SW 1271 (cell line): ENCODE data around the gene WDR5.
"Not testable (repeated sequence)": the region's sequence is repeated elsewhere in the genome, so short reads cannot be mapped to it uniquely, and the experiment has no call there.

Experiments used
- DNase-seq, 2 experiments: peaks; one replicate each; lab custom pipeline; 2025; lab: John Stamatoyannopoulos, UW

WDR5 gene

DNA sequence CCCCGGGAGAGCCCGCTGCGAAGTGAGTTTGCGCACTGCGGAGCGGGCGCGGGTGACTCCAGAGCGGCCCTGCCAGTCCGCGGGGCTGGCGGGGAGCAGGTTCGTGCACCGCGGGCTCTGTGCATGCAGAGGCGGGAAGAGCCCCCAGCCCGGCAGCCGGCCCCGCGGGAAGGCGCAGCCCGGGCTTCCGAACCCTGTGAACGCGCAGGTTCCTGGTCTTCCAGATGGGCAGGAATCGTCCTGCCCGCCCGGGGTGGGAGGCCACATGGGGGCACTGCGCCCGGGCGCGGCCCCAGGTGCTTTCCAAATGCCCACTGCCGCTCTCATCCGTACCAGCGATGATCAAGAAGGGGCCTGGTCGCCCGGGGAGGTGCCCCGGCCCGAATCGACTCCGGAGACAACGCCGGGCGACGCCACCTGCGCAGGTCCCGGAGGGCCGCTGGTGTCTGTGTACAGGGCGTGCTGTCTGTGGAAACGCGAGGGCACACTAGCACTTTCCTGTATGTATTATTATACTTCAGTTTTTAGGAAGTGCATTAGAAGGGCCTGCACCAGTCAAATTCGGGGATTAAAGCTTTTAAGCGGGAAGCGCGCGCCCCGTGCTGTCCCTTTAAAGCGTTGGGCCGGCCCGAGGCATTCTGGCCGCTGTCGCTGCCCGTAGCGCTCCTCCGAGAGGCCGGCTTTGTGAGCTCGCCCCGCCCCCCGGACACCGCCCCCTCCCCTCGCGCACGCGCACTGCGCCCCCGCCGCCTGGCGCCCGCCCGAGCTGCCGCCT, at the start of gene WDR5:
Gene WDR5, plus strand, starts transcription at position 740 of the 775 bp plus-strand sequence. CDS start 3,796 bp downstream, outside the sequence.
- DNase-seq, result peak; percentile 76 to 87

DNA sequence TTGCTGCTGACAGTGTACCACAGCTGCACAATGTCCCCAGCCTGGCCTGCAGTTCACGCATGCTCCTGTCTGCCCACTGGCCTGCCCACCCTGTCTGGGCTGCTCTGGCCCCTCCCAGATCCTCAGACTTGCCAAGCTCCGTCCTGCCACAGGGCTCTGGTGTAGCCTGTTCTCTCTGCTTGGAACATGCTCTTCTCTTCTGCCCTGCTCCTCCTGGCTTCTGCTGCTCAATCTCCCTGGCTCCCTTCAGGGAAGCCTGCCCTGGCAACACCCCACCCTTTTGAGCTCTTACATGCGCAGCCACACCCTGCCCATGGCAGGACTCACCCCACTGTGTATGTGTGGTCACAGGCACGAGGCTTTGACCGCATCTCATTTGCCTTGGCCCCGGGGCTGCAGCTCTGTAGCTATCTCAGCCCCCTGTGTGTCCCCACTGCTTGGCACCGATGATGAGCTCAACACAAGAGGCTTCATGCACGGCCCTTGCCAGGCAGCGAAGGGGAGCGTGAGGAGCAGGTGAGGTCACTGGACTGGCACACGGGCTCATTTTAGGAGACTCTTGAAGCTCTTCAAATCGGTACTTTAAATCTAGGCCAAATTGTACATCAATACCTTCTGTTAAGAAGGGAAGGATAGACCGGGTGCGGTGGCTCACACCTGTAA, 47.7 kb upstream of the WDR5 start:
- no peak for DNase-seq

DNA sequence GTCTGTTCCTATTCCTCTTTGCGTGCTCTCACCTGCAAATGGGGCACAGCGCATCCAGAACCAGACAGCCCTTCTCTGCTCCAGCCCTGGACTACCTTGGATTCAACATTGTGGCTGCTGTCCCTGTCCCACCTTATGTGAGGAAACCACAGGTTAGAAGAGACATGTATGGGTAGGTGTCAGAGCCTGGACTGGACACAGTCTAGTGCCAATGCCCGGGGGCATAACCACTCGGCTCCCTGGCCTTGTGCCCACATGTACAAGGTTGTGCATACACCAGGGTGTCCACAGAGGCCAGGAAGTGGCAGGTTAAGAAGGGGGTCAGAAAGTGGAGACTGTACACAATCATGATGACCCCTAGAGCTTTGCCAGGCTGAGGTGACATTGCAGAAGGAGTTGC, 45.9 kb upstream of the WDR5 start:
- DNase-seq, result no peak

DNA sequence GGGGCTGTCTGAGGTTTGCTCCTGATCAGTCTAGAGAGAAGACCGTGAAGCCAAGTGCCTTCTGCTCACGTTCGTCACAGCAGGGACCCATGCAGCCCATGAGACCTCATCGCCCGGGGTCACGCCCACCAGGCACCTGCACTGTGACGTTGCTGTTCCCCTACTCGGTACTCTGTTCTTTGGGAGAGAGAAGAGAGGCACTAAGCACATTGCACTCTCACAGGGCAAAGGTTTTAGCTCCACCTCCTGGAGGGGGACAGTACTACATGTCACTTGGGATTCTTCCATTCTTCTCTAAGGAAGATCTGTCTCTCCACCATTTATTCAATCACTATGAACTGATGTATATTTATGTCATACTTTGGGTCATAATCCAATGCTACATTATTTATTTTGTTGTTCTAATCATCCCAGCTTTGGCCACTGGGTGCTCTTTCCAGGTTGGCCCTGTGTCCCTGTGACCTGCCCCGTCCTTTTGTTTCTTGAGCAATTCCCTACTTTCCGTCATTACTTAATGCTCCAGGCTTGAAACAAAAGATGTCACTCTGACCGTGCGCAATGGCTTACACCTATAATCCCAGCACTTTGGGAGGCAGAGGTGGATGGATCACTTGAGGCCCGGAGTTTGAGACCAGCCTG, 36.6 kb upstream of the WDR5 start:
- DNase-seq, result peak in 1 of 2 experiments; percentile 52

DNA sequence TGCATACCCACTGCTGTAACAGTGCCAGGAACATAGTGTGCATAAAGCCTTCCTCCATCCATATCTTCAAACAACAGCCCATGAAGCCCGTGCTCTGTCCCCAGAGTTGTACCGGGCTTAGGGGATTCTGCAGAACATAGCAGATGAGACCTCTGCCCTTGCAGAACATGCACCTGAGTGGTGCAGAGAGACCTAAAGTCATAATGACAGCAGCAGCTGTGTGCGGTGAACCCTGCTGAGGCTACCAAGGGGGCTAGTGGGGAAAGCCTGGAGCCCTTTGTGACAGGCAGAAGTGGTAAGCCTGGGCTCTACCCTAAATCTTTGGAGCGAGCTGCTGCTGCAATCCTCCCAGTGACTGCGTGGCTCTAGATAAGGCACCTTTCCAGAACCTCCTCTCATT, 35.8 kb upstream of the WDR5 start:
- no peak for DNase-seq

DNA sequence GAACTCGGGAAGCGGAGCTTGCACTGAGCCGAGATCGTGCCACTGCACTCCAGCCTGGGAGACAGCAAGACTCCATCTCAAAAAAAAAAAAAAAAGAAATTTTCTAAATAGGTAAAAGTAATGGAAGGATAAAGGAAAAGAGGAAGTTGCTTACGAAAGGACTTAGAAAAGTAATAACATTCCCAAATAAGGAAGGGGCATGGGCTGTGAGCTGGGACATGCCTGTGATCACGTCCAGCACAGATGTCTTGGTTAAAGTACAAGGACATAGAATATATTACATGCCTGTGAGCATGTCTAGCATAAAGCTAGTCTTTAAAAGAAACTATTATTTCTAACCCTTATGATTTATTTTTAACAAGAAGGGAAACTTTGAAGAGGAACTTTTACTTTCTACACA, 34.7 kb upstream of the WDR5 start:
- DNase-seq, result not testable (repeated sequence)

DNA sequence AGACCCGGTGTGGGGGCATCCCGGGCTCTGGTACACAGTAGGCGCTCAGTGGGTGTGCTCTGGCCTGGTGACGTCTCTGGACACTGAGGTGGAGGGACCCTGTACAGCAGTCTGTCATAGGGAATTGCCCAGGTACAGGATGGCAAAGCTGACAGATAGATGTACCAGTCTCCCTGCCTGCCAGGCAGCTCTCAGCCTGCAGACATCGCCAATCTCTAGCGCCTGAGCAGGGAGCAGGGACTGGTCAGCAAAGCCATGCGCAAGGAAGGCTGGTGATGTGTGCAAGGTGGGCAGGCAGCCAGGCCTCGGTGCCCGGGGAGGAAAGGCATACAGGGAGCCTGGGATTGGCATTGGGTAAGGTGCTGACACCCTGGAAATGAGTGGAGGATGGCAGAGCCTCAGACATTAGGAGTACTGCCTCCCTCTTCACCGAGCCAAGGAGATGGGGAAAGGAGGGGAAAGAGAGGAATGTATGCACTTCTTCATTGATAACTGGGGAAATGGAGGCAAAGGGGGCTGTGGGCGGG, 34.2 kb upstream of the WDR5 start:
- no peak for DNase-seq

DNA sequence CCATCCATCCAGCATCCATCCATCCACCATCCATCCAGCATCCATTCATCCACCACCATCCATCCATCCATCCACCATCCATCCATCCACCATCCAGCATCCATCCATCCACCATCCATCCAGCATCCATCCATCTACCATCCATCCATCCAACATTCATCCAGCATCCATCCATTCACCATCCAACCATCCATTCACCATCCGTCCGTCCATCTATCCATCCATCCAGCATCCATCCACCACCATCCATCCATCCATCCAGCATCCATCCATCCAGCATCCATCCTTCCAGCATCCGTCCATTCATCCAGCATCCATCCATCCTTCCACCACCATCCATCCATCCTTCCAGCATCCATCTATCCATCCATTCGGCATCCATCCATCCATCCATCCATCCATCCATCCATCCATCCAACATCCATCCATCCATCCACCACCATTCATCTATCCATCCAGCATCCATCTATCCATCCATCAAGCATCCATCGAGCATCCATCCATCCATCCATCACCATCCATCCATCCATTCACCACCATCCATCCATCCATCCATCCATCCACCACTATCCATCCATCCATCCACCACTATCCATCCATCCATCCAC, 32.4 kb upstream of the WDR5 start:
- no peak for DNase-seq

DNA sequence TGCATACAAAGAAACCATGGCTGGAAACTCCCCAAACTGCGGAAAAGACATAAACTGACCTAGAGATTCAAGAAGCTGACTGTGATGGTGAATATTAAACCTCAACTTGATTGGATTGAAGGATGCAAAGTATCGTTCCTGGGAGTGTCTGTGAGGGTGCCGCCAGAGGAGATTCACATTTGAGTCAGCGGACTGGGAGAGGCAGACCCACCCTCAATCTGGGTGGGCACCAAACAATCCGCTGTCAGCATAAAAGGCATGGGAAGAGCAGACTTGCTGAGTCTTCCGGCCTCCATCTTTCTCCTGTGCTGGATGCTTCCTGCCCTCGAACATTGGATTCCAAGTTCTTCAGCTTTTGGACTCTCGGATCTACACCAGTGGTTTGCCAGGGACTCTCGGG, 24.8 kb upstream of the WDR5 start:
- DNase-seq, result no peak

DNA sequence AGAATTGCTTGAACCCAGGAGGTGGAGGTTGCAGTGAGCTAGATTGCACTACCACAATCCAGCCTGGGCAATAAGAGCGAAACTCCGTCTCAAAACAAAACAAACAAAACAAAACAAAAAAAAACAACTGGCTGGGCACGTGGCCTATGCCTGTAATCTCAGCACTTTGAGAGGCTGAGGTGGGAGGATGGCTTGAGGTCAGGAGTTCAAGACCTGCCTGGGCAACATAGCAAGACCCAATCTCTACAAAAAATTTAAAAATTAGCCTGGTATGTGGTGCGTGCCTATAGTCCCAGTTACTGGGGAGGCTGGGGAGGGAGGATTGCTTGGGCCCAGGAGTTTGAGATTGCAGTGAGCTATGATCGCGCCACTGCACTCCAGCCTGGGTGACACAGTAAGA, 23.3 kb upstream of the WDR5 start:
- no peak for DNase-seq

DNA sequence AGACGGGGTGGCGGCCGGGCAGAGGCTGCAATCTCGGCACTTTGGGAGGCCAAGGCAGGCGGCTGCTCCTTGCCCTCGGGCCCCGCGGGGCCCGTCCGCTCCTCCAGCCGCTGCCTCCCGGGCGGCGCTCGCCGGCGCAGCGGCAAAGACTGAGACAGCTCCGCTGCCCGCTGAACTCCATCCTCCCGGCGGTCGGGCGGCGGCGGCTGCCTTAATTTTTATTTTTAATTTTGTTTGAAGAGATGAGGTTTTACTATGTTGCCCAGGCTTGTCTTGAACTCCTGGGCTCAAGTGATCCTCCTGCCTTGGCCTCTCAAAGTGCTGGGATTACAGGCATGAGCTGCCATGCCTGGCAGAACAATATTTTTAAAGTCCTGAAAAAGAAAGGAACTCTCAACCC, 16.9 kb upstream of the WDR5 start:
- not testable (repeated sequence) for DNase-seq

DNA sequence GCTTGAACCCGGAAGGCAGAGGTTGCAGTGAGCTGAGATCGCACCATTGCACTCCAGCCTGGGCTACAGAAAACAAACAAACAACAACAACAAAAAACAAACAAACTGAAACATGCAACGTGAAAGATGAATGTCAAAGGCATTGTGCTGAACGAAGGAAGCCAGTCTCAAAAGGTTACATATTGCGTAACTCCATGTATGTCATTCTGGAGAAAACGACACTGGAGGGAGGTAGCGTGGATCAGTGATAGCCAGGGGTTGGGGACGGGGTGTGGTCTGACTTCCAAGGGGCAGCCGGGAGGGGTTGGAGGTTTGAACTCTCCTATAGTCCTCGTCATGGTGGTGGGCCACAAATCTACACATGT, 12.1 kb upstream of the WDR5 start:
- DNase-seq, result no peak

DNA sequence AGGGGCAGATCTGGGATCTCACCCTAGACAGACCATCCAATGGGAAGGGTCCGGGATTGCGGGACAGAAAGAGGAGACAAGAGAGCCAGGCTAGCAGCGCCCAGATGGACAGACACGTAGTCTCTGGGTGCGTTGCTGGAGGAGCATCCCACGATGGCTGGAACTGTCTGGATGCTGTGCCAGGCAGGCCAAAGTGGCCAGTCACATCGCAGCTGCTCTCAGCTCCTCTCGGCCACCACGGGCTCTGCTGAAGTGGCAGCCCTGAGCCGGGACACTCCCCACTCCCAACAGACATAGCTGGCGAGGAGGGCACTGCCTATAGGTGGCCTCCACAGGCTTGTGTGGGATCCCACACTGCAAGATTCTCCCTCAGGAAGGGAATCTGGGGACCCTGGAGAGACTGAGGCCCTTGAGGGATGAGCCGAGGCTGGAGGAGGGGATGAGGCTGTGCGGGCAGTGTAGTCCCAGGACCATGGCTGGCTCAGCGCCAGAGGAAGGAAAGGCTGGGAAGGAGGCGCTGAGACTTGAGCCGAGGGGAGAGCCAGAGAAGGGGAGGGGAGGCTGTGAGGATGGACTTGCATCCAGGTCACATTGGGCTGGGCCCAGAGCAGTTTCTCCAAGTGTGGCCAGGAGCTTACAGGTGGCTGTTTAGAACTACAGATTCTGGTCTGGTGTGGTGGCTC, 10.3 kb upstream of the WDR5 start:
- no peak for DNase-seq

DNA sequence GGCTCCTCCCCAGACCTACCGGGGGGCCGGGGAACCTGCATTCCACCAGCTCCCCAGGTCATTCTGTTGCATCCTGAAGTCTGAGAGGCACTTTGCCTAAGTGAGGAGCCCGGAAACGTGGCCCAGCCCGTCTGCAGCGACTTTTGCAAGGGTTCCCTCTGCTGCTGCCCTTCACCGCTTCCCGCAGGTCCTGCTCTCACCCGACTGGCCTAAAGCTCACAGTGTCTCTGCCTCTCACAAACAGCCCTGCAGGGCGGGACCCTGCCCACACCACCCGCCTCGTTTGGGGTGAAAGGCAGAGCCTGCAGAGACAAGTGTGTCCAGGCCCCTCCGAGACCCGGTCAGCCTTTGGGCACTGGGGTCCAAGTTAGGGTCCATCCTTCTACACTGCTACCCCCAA, 9.5 kb upstream of the WDR5 start:
- no peak for DNase-seq

DNA sequence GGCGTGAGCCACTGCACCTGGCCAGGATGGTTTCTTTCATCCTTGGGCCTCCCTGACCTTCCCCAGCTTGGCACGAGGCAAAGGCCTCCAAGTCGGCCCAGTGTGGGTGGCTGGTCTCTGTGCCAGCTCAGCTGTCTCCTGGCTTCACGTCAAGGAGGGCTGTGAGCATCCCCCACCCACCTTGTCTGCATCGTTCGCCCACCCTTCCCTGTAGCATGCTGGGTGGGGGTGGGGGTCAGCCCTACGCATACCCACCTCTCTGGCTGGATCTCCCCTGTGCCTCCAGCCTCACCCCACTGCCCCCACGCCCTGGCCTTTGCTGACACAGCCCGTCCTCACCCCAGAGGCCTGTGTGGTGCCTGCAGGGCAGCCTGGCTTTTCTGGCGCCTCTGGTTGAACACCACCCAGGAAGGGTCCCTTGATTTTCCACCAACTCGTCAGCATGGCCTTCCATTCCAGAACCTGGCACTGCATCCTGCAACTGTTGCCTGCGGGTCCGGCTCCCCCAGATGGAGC, 8.8 kb upstream of the WDR5 start:
- no peak for DNase-seq

DNA sequence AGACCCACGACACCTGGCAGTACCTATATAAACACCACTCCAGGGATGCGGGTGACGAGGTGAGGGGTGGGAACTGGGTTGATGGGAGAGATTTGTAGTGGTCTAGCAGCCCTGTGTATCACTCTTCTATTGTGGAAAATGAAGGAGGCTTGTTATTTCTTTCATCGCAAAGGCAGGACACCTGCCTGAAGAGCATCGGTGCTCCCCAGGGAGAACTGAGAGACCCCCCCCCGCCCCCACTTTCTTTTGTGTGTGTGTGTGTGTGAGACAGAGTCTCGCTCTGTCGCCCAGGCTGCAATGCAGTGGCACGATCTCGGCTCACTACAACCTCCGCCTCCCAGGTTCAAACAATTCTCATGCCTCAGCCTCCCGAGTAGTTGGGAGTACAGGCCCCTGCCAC, 8.3 kb upstream of the WDR5 start:
- no peak for DNase-seq

DNA sequence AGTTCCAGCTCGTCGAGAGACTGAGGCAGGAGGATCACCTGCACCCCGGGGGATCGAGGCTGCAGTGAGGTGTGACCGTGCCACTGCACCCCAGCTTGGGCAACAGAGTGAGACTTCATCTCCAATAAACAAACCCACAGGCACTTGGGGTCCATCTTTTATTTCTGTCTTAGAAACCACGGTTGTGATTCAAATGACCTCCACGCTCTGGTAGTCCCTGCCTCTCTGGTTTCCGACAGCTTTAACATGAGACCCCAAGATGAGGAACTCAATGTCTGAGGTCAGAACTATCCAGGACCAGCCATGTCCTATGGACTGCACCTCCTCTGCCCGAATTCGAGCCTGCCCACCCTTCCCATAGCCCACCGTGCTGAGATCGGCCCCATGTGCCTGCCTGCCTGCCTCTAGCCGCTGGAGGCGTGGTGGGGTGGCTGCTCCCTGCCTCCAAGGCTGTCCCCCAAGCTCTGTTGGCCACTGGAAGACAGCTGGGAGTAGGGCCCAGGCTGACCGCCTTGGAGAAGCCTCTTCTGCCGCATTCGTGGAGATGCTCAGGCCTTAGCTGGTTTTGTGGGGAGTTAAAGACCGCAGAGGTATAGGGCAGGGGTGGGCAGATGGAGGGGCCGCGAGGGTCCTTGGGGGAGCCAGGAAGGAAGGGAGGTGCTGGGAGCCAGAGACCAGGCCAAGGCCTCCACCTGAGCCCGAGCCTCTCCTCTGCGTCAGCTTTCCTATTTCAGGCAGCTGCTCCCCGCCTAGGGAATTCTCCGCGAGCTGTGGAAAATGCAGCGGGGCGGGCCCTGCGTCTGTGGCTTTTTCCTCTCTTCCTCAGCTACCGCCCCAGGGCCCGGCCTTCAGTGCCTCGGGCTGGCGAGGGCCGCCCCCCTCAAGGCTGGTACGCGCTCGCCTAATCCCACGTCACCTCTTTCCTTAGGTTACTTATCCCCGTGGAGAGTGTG, 6.9 kb upstream of the WDR5 start:
- no peak for DNase-seq

DNA sequence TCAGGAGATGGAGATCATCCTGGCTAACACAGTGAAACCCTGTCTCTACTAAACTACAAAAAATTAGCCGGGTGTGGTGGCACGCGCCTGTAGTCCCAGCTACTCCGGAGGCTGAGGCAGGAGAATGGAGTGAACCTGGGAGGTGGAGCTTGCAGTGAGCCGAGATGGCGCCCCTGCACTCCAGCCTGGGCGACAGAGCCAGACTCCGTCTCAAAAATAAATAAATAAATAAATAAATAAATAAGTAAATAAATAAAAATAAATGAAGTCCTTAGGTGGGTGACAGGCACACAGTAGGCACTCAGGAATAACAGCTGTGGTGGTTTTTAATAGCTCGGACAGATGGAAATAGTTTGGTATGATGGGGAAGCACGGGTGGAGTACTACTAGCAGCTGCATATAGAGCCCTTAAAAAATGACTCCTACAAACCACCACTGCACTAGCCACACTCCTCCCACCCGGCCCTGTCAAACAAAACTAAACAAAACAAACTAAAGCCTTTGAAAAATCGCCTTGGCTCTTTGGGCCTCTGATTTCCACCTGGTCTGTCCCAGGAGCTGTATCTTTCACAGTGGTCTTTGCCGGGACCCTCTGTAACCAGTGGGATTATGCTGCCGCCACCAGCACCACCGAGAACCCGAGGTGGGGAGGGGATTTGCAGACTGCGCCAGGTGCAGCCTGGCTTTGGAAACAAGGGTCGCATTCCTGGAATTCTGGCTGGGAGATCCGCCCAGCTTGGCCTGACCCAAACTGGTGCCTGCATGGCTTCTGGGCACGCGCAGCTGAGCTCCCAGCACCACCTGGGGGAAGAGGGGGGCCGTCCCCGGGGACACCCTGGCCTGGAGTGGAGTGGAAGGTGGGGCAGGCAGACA, 5.1 kb upstream of the WDR5 start:
- DNase-seq, result no peak

DNA sequence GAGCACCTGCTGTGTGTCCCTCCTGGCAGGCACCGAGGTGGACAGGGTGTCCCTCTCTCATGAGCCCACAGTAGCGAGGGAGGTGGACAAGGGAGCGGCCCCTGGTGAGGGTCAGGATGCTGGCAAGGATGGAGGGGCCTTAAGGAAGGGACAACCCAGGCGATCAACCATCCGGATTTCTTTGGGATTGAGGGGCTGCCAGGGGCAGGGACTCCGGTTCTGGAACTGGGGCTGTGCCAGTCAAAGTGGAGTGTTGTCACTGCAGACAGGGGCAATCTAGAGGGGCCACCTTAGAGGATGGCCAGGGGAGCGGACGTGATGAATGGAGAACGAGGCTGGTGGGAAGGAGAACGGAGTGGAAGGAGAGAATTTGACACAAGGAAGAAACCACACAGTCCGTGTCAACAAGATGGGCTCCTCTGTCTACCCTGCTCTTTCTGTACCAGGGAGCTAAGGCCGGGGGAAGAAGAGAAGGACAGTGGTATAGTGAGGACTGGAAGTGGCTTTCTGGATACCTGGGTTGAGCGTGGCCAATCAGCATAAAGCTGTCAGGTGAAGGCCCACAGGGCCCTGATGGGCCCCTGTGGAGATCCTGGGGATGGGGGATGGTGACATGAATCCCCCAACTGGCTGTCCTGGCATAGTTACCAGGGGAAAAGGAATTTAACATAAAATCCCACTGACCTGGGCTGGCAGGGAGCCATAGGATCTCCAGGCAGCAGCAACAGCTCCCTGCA, 4.2 kb upstream of the WDR5 start:
- no peak for DNase-seq
